ENCODE results near the gene EXOSC5. TPM values are rescaled to one million over a fixed set of nuclear protein-coding genes. Genes with fewer than 3 reads are reported as not detected.
A peak's percentile ranks its signal among the peaks of the same experiment; 100 is the strongest.

EXOSC5 gene
- total RNA-seq, 4 donors from 2014 or later, result 23.0 to 51.5 (median 31.9) TPM

GRCh38 chr19:41434450-41434849 lies 37.3 kb upstream of the EXOSC5 start:
- H3K4me1 ChIP-seq, result peaks cover 8% of the 10 kb centered on the region
- 82% methylated on average over 5 of the region's 5 CpGs for WGBS
- H3K27me3 ChIP-seq, result no peaks in the 10 kb centered on the region
- peaks cover 44% of the 10 kb centered on the region for H3K36me3 ChIP-seq
- H3K4me3 ChIP-seq, result no peak overlapping the region
- DNase-seq (ENCODE audit: low spot score in 2 of 2), result no peak
- H3K9me3 ChIP-seq, result no peaks in the 10 kb centered on the region
- TF ChIP-seq POLR2AphosphoS5 (IDR thresholded peaks at IDR 0.05), result no peak
- TF ChIP-seq EP300 (IDR thresholded peaks at IDR 0.05), result no peak
- TF ChIP-seq CTCF (IDR thresholded peaks at IDR 0.05), result no peak
- TF ChIP-seq POLR2A (IDR thresholded peaks at IDR 0.05), result no peak
- no peak overlapping the region for H3K27ac ChIP-seq

- Histone ChIP-seq H3K4me3 (no peak overlapping the region), H3K36me3 (peaks cover 47% of the 10 kb centered on the region), H3K9me3 (no peaks in the 10 kb centered on the region), H3K4me1 (peaks cover 9% of the 10 kb centered on the region), H3K27me3 (no peaks in the 10 kb centered on the region), H3K27ac (no peak overlapping the region)
- no peak for DNase-seq (ENCODE audit: low spot score in 2 of 2)
- TF ChIP-seq POLR2AphosphoS5 (IDR thresholded peaks at IDR 0.05), result no peak
- no peak for TF ChIP-seq CTCF (IDR thresholded peaks at IDR 0.05)
- no peak for TF ChIP-seq POLR2A (IDR thresholded peaks at IDR 0.05)
- TF ChIP-seq EP300 (IDR thresholded peaks at IDR 0.05), result no peak
- 91% methylated on average over 11 of the region's 18 CpGs for WGBS
These were observed 36.0 kb upstream of the EXOSC5 start for GRCh38 chr19:41433171-41433570.

GRCh38 chr19:41431426-41432386 lies 34.5 kb upstream of the EXOSC5 start:
- Histone ChIP-seq H3K4me3 (no peak overlapping the region), H3K27ac (no peak overlapping the region), H3K9me3 (no peaks in the 10 kb centered on the region), H3K27me3 (no peaks in the 10 kb centered on the region), H3K4me1 (peaks cover 22% of the 10 kb centered on the region), H3K36me3 (peaks cover 47% of the 10 kb centered on the region)
- TF ChIP-seq POLR2A (IDR thresholded peaks at IDR 0.05) (no peak), EP300 (IDR thresholded peaks at IDR 0.05) (no peak), POLR2AphosphoS5 (IDR thresholded peaks at IDR 0.05) (no peak), CTCF (IDR thresholded peaks at IDR 0.05) (no peak)
- DNase-seq (ENCODE audit: low spot score in 2 of 2), result no peak
- 74% methylated on average over 22 of the region's 23 CpGs for WGBS

GRCh38 chr19:41430922-41431321 lies 33.8 kb upstream of the EXOSC5 start:
- H3K27ac ChIP-seq, result no peak overlapping the region
- WGBS, result 87% methylated on average over 6 of the region's 6 CpGs
- no peak for TF ChIP-seq POLR2AphosphoS5 (IDR thresholded peaks at IDR 0.05)
- peaks cover 41% of the 10 kb centered on the region for H3K36me3 ChIP-seq
- no peaks in the 10 kb centered on the region for H3K9me3 ChIP-seq
- no peak overlapping the region for H3K4me3 ChIP-seq
- peaks cover 30% of the 10 kb centered on the region for H3K4me1 ChIP-seq
- no peaks in the 10 kb centered on the region for H3K27me3 ChIP-seq
- no peak for DNase-seq (ENCODE audit: low spot score in 2 of 2)

- no peak for DNase-seq (ENCODE audit: low spot score in 2 of 2)
- 60% methylated on average over 1 of the region's 1 CpG for WGBS
- Histone ChIP-seq H3K9me3 (no peaks in the 10 kb centered on the region), H3K36me3 (peaks cover 62% of the 10 kb centered on the region), H3K4me3 (peak overlapping the region; percentile 57), H3K27me3 (no peaks in the 10 kb centered on the region), H3K27ac (peak overlapping the region; percentile 61), H3K4me1 (peaks cover 44% of the 10 kb centered on the region)
- TF ChIP-seq EP300 (IDR thresholded peaks at IDR 0.05) (no peak), POLR2A (IDR thresholded peaks at IDR 0.05) (no peak)
These were observed 31.3 kb upstream of the EXOSC5 start for GRCh38 chr19:41428481-41428859.

- DNase-seq (ENCODE audit: low spot score in 2 of 2), result peak in 1 of 2 donors; percentile 76
- Histone ChIP-seq H3K36me3 (peaks cover 62% of the 10 kb centered on the region), H3K4me1 (peaks cover 44% of the 10 kb centered on the region), H3K9me3 (no peaks in the 10 kb centered on the region), H3K27ac (peak overlapping the region; percentile 61), H3K27me3 (no peaks in the 10 kb centered on the region), H3K4me3 (peak overlapping the region; percentile 57)
- WGBS, result 8% methylated on average over 23 of the region's 23 CpGs
- TF ChIP-seq POLR2AphosphoS5 (IDR thresholded peaks at IDR 0.05) (no peak), POLR2A (IDR thresholded peaks at IDR 0.05) (no peak), CTCF (IDR thresholded peaks at IDR 0.05) (no peak), EP300 (IDR thresholded peaks at IDR 0.05) (no peak)
These were observed 30.7 kb upstream of the EXOSC5 start for GRCh38 chr19:41427647-41428480.
